HEK293T (cell line): ENCODE measurements around the gene AKAP8L.

Source experiments
- ELF4 ChIP-seq: fragments of 450-650 bp; IDR thresholded peaks from 2 replicates; pipeline ENCODE4 v1.6.1; 2017; ENCODE audit warnings: antibody characterized with exemption
- FOXA1 ChIP-seq: fragments of 450-650 bp; IDR thresholded peaks from 2 replicates; pipeline ENCODE4 v1.6.1; 2016; ENCODE audit warnings: mild to moderate bottlenecking
- FOXM1 ChIP-seq: fragments of 450-650 bp; IDR thresholded peaks from 2 replicates; pipeline ENCODE4 v1.6.1; 2017; ENCODE audit warnings: mild to moderate bottlenecking, borderline replicate concordance
- HDGF ChIP-seq: fragments of 450-650 bp; IDR thresholded peaks from 2 replicates; pipeline ENCODE4 v1.6.1; 2017; ENCODE audit warnings: antibody characterized with exemption, borderline replicate concordance
- PKNOX1 ChIP-seq: fragments of 450-650 bp; IDR thresholded peaks from 2 replicates; pipeline ENCODE4 v1.6.1; 2016
- ZNF384 ChIP-seq: fragments of 450-650 bp; IDR thresholded peaks from 2 replicates; pipeline ENCODE4 v1.6.1; 2016

GRCh38 chr19:15452111-15453047, 33.6 kb upstream of the AKAP8L start:
- TF ChIP-seq HDGF (no peak), FOXM1 (no peak), ZNF384 (no peak), FOXA1 (no peak), ELF4 (no peak), PKNOX1 (peak; percentile 98)
